ENCODE data around the gene IQUB.
"Not testable (repeated sequence)": the region's sequence is repeated elsewhere in the genome, so short reads cannot be mapped to it uniquely, and the experiment has no call there.

Gene IQUB

DNA sequence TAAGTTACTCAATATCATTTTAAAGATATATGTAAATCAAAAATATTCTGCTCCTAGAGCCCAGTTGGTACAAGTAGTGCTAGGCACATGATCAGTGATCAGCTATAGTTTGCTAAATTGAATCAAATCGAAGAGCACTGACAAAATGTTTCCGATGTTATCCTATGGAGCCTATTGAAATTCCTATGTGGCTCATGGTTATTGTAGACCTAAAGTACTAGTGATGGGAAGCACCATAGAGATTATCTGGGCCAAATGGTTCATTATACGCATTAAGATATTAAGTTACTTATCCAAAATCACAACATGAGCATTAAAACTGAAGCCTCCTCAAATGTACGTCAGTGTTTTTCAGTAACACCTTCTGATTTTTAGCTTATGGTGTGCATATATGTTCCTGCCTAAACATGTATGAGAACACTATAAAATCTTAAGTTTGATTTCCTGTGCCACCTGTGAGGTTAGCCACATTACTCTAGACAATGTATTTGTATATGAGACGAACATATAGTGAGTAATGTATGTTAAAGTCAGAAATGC, 103.2 kb downstream of the IQUB start:
- TF ChIP-seq, protein P1, sequence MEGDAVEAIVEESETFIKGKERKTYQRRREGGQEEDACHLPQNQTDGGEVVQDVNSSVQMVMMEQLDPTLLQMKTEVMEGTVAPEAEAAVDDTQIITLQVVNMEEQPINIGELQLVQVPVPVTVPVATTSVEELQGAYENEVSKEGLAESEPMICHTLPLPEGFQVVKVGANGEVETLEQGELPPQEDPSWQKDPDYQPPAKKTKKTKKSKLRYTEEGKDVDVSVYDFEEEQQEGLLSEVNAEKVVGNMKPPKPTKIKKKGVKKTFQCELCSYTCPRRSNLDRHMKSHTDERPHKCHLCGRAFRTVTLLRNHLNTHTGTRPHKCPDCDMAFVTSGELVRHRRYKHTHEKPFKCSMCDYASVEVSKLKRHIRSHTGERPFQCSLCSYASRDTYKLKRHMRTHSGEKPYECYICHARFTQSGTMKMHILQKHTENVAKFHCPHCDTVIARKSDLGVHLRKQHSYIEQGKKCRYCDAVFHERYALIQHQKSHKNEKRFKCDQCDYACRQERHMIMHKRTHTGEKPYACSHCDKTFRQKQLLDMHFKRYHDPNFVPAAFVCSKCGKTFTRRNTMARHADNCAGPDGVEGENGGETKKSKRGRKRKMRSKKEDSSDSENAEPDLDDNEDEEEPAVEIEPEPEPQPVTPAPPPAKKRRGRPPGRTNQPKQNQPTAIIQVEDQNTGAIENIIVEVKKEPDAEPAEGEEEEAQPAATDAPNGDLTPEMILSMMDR (IDR thresholded peaks at IDR 0.05): no peak
- no peak for TF ChIP-seq ZFX (IDR thresholded peaks at IDR 0.05; ENCODE audit: borderline replicate concordance)
- no peak overlapping the region for H3K27ac ChIP-seq

GRCh38 chr7:123425246-123425645, 109.1 kb downstream of the IQUB start:
- H3K27ac ChIP-seq: no peak overlapping the region
- TF ChIP-seq ZFX (IDR thresholded peaks at IDR 0.05; ENCODE audit: borderline replicate concordance): no peak
- TF ChIP-seq, protein P1 (IDR thresholded peaks at IDR 0.05): no peak

GRCh38 chr7:123424463-123424862, 109.9 kb downstream of the IQUB start:
- TF ChIP-seq ZFX (IDR thresholded peaks at IDR 0.05; ENCODE audit: borderline replicate concordance): no peak
- TF ChIP-seq, protein P1 (IDR thresholded peaks at IDR 0.05): no peak
- no peak overlapping the region for H3K27ac ChIP-seq

- no peak for TF ChIP-seq ZFX (IDR thresholded peaks at IDR 0.05; ENCODE audit: borderline replicate concordance)
- TF ChIP-seq, protein P1 (IDR thresholded peaks at IDR 0.05): no peak
- no peak overlapping the region for H3K27ac ChIP-seq
Observed at GRCh38 chr7:123423622-123424021, 110.8 kb downstream of the IQUB start.

- no peak overlapping the region for H3K27ac ChIP-seq
- TF ChIP-seq, protein P1 (IDR thresholded peaks at IDR 0.05): no peak
- TF ChIP-seq ZFX (IDR thresholded peaks at IDR 0.05; ENCODE audit: borderline replicate concordance): no peak
Observed at GRCh38 chr7:123417580-123417979, 116.8 kb downstream of the IQUB start.

DNA sequence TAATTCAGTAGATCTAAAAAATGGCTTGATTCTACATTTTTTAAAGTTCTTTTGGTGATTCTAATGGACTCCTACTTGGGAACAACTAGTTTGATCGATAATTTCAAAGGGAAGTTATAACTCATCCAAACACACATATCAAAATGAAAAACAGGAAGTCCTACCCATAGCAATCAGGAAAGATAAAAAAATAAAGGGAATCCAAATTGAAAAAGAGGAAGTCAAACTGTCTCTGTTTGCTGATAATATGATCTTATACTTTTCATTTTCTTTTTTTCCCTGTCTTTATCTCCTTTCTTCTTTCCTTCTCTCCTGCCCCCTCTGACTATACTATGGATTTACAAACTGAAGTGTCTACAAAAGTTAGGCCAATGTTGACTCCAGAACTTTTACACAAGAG, 118.8 kb downstream of the IQUB start:
- no peak for TF ChIP-seq ZFX (IDR thresholded peaks at IDR 0.05; ENCODE audit: borderline replicate concordance)
- TF ChIP-seq, protein P1 (IDR thresholded peaks at IDR 0.05): no peak
- no peak overlapping the region for H3K27ac ChIP-seq

GRCh38 chr7:123410273-123410904, 124.0 kb downstream of the IQUB start:
- no peak for TF ChIP-seq ZFX (IDR thresholded peaks at IDR 0.05; ENCODE audit: borderline replicate concordance)
- TF ChIP-seq, protein P1 (IDR thresholded peaks at IDR 0.05): no peak
- H3K27ac ChIP-seq: peak overlapping the region; percentile 65

GRCh38 chr7:123407951-123408350, 126.4 kb downstream of the IQUB start:
- H3K27ac ChIP-seq: not testable (repeated sequence)

All from 22Rv1 (cell line).